Myocyte (in vitro differentiated cells): Measurements from ENCODE around the gene NLRC3. TPM values are rescaled to one million over a fixed set of nuclear protein-coding genes. Genes with fewer than 3 reads are reported as not detected.
"Not testable (repeated sequence)": the region's sequence is repeated elsewhere in the genome, so short reads cannot be mapped to it uniquely, and the experiment has no call there.

Experiments
- DNase-seq: peaks from one replicate; pipeline ENCODE4 v3.0.0-alpha.2; 2012; ENCODE audit warnings: low read depth
- total RNA-seq: library from RNA; depleted of rRNA; stranded (reverse); fragments of >200 nt; gene quantifications from 2 replicates; pipeline ENCODE4 v1.2.3, GENCODE V29; 2014

The NLRC3 gene
- total RNA-seq, 1 donor from 2014 or later, result not detected

- no peak for DNase-seq
These were observed 58.2 kb downstream of the NLRC3 start for GRCh38 chr16:3518986-3519348.

DNA sequence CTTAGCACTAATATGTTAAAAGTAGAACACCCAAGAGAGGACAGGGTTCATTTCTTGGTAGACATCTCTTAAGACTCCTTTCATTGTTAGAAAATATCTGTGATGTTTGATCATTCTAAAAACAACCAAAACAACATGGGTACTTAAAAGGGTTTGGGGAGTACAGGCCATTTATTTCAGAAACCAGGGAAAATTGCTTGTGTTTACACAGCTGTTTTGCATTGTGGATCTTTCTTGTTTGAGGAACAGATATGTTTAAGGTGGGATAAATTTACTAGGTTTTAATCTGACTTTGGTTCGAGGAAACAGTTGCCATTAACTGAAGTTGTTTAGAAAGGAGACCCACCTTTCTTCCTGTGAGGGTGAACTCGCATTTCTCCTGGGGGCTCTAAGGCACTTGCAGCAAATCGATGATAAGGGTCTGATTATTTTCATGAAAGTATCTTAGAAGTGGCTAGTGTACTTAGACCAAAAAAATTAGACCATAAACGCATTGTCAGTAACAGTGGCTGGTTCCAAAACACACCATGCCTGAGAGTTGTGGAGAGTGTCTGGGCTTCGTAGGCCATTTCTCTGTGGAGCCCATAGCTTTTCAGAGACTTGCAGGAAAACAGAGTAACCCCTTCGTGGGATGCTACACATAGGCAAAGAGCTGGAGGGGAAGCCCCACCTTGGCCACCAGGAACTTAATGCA is 58.8 kb downstream of the NLRC3 start:
- no peak for DNase-seq

GRCh38 chr16:3515897-3516296 is 61.3 kb downstream of the NLRC3 start:
- DNase-seq, result no peak

DNA sequence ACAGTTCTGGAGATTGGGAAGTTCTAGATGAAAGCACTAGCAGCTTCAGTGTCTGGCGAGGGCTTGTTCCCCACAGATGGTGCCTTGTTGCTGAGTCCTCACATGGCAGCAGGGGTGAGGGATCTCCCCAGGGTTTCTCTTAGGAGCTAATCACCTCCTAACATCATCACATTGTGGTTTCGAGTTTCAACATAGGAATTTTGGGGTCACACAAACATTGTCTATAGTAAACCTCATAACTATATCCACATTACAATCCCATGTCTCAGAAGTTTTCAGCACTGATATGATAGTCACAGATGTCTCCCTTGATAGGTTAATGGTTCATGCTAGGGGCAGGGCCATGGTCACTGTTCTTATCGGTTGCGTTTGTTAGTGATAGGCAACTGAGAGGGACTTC is 62.6 kb downstream of the NLRC3 start:
- no peak for DNase-seq

- DNase-seq, result no peak
These were observed 63.2 kb downstream of the NLRC3 start for GRCh38 chr16:3513892-3514583.

DNA sequence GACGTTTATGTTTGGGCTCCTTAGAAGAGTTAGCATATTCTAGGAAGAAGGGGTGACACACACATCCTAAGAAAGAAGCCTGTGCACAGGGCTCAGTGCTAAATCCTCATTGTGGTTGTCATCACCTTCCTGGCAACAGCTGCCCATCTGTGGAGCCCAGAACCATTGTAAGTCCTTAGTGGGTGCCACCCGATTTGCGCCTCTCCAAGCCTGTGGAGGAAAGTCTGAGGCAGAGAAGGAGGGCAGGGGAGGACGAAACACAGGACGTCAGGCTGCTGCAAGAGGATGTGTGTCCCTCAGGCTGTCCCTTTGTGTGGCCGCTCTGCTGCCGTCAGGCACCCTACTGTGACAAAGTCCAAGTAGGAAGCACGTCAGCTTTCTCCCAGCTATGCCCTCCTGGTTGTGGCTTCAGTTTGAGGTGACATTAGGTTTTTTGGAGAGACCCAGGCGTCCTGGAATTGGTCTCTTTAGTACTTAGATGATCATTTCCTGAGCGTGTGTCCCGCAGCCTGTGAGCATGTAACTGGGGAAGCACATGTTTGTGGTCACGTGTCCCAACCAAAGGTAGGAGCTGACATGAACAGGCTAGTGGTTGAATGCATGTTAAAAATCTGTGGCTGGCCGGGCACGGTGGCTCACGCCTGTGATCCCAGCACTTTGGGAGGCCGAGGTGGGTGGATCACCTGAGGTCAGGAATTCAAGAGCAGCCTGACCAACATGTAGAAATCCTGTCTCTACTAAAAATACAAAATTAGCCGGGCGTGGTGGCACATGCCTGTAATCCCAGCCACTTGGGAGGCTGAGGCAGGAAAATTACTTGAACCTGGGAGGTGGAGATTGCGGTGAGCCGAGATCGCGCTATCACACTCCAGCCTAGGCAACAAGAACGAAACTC is 65.7 kb downstream of the NLRC3 start:
- peak; percentile 32 for DNase-seq

GRCh38 chr16:3510416-3510815 is 66.8 kb downstream of the NLRC3 start:
- no peak for DNase-seq

DNA sequence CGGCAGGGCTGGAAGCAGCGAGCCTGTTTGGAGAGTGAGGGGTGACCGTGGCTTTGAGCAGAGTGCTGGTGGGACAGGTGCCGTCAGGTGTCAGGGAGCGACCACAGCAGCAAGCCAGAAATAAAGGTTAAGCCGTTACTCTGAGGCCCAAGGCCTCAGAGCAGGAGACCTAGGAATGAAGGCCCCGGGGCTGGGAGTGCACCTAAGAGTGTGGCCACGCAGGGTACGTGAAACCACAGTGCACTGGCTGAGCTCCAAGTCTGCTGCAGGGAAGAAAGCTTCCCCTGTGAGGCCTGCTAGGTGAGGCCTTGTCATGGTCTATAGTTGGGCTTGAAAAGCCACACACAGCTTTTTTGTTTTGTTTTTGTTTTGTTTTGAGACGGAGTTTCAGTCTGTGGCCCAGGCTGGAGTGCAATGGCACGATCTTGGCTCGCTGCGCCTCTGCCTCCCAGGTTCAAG is 67.7 kb downstream of the NLRC3 start:
- peak; percentile 20 for DNase-seq

- no peak for DNase-seq
These were observed 68.5 kb downstream of the NLRC3 start for GRCh38 chr16:3508736-3509135.

DNA sequence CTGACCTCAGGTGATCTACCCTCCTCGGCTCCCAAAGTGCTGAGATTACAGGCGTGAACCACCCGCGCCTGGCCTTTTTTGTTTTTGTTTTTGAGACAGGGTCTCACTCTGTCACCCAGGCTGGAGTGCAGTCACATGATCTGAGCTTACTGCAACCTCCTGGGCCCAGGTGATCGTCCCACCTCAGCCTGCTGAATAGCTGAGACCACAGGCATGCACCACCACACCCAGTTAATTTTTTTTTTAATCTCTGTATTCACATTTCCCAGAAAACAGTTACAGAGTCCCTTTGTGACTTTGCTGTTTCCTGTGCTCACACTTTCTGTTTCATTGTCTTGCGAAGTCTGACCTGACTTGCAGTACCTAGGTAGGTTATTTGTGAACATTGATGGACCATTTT is 73.7 kb downstream of the NLRC3 start:
- no peak for DNase-seq

GRCh38 chr16:3501783-3502400 is 75.3 kb downstream of the NLRC3 start:
- DNase-seq, result no peak

GRCh38 chr16:3501412-3501761 is 75.8 kb downstream of the NLRC3 start:
- DNase-seq, result not testable (repeated sequence)

- no peak for DNase-seq
These were observed 78.2 kb downstream of the NLRC3 start for GRCh38 chr16:3498988-3499387.

DNA sequence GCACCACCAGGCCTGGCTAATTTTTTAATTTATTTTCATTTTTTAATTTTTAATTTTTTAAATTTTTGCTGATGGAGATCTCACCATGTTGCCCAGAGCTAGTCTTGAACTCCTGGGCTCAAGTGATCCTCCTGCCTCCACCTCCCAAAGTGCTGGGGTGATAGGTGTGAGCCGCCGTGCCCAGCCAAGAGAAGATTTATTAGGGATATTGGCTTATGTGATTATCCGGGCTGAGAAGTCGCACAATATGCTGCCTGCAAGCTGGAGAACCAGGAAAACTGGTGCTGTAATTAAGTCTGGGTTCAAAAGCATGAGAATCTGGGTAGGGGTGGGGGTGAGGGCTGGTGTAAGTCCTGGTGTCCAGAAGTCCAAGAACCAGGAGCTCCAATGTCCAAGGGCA is 79.4 kb downstream of the NLRC3 start:
- no peak for DNase-seq

DNA sequence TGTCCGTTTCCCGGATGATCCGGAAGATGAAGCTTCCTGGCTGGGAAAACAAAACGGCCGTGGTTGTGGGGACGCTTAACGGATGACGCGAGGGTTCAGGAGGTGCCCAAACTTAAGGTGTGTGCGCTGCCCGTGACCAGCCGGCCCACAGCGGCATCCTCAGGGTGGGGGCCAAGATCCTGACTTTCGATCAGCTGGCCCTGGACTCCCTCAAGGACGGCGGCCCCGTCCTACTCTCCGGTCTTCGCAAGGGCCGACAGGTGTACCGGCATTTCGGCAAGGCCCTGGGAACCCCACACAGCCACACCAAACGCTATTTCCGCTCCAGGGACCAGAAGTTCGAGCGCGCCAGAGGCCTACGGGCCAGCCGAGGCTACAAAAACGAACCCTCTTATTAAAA is 80.8 kb downstream of the NLRC3 start:
- no peak for DNase-seq

DNA sequence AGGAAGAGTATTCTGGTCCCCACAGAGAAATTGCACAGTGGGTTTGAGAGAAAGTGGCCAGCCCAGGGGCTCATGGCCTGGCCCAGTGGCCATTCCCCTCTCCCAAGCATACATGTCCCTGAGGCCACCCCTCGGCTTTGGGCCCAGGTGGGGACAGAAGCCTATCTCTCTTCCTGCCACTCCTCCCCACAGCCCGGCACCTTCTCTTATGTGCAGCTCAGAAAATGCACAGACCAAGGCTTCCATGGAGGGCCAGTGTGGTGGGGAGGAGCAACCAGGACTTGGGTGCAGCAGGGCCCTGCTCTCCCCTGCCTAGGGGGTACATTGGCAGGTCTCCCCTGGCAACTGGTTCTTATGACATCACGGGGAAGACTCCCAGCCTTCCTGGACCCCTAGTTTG is 82.0 kb downstream of the NLRC3 start, which contains the start of gene C16orf90:
Gene C16orf90, minus strand, starts transcription at position 314 of the 400 bp plus-strand sequence. Its CDS starts 68 bp downstream, at position 246.
- DNase-seq, result no peak

- no peak for DNase-seq
These were observed 82.7 kb downstream of the NLRC3 start for GRCh38 chr16:3494386-3494973.

- no peak for DNase-seq
These were observed 84.8 kb downstream of the NLRC3 start for GRCh38 chr16:3492356-3492755.

DNA sequence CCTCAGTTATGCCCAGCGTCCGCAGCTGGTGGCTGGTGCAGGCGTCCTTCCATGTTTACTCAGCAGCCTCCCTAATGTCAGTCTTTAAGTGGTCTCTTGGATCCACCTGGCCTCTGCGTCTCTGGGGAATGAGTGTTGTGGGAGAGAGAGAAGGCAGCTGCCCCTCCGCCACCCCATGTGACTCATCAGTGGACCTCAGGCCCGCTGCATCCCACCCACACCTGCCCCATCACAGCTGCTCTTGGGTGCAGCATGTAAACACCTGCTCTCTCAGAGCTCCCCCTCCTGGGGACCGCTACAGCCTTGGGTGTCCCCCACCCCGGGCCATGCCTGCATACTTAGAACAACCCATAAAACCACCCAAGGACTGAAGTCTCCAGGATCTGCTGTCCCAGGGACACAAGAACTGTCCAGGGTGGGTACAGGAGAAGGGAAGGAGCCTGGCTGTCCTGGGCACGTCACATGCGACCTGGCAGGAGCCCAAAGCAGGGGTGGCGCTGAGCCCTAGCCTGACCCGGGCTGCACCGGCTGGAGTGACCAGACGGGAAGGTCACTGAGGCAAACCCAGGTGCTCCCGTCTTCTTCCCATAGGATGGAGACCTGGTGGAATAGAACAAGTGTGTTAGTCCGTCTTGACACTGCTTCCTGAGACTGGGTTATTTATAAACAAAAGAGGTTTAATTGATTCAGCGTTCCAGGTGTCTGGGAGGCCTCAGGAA is 86.1 kb downstream of the NLRC3 start:
- peak; percentile 99 for DNase-seq
